ENCODE data around the gene PPTC7. TPM values are rescaled to one million over a fixed set of nuclear protein-coding genes. Genes with fewer than 3 reads are reported as not detected.

The PPTC7 gene
- 10.9 and 12.4 TPM in 2 replicates for total RNA-seq

GRCh38 chr12:110583137-110584059, at the start of gene PPTC7:
TSS of gene PPTC7 (minus strand) at chr12:110583318. CDS start at chr12:110583031, 287 bp downstream.

DNA sequence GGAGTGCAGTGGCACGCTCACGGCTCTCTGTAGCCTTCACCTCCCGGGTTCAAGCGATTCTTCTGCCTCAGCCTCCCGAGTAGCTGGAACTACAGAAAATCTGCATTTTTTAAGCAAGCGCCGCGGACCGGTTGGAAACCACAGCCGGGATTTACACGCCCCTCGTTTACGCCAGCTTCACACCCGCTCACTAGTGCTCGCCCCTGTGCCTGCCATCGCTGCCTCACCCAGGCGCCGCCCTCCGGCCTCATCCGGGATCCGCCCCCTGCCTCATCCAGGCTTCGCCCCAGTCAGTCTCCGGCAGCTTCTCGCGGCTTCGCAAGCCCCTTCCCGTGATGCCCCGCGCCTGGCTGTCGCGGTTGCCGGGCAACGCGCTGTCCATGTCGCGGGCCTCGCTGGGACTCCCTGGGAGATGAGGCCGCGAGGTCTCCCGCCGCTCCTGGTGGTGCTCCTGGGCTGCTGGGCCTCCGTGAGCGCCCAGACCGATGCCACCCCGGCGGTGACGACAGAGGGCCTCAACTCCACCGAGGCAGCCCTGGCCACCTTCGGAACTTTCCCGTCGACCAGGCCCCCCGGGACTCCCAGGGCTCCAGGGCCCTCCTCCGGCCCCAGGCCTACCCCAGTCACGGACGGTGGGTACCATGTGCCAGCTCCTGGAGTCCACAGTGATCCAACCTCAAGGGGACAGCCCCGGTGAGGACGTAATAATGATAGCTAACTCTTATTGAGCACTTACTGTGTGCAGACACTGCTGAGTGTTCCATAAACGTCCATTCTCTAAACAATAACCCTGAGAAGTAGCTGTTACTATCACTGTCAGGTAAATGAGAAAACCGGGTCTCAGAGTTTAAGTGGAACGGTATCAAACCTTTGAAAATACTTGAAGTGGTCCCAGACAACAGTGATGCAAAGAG, 30.9 kb upstream of the PPTC7 start, which contains the start of gene TCTN1:
Gene TCTN1 (plus strand): TSS at position 359 of the 914 bp plus-strand sequence. CDS start 54 bp downstream, at position 413.

GRCh38 chr12:110501752-110502738, 81.1 kb downstream of the PPTC7 start, which contains the start of the genes RAD9B and VPS29:
TSS of gene RAD9B (plus strand) at chr12:110502331. CDS start at chr12:110502338, 7 bp downstream.
TSS of gene VPS29 (minus strand) at chr12:110502111. CDS start at chr12:110502051, 60 bp downstream.

Other genes starting within 250 kb of the PPTC7 start
- 47.9 and 65.2 TPM in 2 replicates for gene ANAPC7, start 179.6 kb downstream of the PPTC7 start, total RNA-seq
- gene ARPC3, start 133.0 kb downstream of the PPTC7 start, total RNA-seq = 244 and 247 TPM in 2 replicates
- 17.1 and 28.1 TPM in 2 replicates for gene GPN3, start 115.1 kb downstream of the PPTC7 start, total RNA-seq
- 15.2 and 19.4 TPM in 2 replicates for gene FAM216A, start 114.5 kb downstream of the PPTC7 start, total RNA-seq
- 54.0 and 93.1 TPM in 2 replicates for gene VPS29, start 81.2 kb downstream of the PPTC7 start, total RNA-seq
- 0.25 and 0.55 TPM in 2 replicates for gene RAD9B, start 81.0 kb downstream of the PPTC7 start, total RNA-seq
- 20.0 and 29.7 TPM in 2 replicates for gene TCTN1, start 30.8 kb upstream of the PPTC7 start, total RNA-seq
- 4.9 and 7.9 TPM in 2 replicates for gene HVCN1, start 105.8 kb upstream of the PPTC7 start, total RNA-seq
- gene PPP1CC, start 159.6 kb upstream of the PPTC7 start, total RNA-seq = 116 and 156 TPM in 2 replicates

Measured in uterine smooth muscle cell (primary cell).